ENCODE results near the gene DLEC1.
A peak's percentile ranks its signal among the peaks of the same experiment; 100 is the strongest.

The DLEC1 gene, protein sequence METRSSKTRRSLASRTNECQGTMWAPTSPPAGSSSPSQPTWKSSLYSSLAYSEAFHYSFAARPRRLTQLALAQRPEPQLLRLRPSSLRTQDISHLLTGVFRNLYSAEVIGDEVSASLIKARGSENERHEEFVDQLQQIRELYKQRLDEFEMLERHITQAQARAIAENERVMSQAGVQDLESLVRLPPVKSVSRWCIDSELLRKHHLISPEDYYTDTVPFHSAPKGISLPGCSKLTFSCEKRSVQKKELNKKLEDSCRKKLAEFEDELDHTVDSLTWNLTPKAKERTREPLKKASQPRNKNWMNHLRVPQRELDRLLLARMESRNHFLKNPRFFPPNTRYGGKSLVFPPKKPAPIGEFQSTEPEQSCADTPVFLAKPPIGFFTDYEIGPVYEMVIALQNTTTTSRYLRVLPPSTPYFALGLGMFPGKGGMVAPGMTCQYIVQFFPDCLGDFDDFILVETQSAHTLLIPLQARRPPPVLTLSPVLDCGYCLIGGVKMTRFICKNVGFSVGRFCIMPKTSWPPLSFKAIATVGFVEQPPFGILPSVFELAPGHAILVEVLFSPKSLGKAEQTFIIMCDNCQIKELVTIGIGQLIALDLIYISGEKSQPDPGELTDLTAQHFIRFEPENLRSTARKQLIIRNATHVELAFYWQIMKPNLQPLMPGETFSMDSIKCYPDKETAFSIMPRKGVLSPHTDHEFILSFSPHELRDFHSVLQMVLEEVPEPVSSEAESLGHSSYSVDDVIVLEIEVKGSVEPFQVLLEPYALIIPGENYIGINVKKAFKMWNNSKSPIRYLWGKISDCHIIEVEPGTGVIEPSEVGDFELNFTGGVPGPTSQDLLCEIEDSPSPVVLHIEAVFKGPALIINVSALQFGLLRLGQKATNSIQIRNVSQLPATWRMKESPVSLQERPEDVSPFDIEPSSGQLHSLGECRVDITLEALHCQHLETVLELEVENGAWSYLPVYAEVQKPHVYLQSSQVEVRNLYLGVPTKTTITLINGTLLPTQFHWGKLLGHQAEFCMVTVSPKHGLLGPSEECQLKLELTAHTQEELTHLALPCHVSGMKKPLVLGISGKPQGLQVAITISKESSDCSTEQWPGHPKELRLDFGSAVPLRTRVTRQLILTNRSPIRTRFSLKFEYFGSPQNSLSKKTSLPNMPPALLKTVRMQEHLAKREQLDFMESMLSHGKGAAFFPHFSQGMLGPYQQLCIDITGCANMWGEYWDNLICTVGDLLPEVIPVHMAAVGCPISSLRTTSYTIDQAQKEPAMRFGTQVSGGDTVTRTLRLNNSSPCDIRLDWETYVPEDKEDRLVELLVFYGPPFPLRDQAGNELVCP (N-terminal part only)

DNA sequence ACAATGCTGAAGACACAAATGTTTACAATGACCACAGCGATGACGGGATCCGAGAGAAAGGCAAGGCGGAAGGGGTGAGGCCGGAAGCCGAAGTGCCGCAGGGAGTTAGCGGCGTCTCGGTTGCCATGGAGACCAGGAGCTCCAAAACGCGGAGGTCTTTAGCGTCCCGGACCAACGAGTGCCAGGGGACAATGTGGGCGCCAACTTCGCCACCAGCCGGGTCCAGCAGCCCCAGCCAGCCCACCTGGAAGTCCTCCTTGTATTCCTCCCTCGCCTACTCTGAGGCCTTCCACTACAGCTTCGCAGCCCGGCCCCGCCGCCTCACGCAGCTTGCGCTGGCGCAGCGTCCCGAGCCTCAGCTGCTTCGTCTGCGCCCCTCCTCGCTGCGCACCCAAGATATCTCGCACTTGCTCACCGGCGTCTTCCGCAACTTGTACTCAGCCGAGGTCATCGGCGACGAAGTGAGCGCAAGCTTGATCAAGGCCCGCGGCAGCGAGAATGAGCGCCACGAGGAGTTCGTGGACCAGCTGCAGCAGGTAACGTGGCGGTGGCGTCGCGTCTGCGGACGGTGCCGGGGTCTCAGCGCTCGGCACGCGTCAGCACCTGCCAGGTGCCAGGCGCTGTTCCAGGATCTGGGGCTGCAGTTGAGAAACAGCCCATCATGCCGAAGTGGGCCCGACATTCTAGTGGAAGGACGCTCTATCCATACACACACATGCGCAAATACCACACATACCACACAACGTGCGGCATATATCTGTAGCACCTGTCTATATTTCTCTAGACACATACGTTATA lies at the start of gene DLEC1:
Gene DLEC1 (plus strand): TSS at position 108 of the 798 bp plus-strand sequence. CDS start 18 bp downstream, at position 126.
- no peak for DNase-seq (ENCODE audit: low read depth)
- in situ Hi-C loops (cut with HindIII; ENCODE audit: low sequenced_read_pairs): no loop called here
- TF ChIP-seq, protein P1, sequence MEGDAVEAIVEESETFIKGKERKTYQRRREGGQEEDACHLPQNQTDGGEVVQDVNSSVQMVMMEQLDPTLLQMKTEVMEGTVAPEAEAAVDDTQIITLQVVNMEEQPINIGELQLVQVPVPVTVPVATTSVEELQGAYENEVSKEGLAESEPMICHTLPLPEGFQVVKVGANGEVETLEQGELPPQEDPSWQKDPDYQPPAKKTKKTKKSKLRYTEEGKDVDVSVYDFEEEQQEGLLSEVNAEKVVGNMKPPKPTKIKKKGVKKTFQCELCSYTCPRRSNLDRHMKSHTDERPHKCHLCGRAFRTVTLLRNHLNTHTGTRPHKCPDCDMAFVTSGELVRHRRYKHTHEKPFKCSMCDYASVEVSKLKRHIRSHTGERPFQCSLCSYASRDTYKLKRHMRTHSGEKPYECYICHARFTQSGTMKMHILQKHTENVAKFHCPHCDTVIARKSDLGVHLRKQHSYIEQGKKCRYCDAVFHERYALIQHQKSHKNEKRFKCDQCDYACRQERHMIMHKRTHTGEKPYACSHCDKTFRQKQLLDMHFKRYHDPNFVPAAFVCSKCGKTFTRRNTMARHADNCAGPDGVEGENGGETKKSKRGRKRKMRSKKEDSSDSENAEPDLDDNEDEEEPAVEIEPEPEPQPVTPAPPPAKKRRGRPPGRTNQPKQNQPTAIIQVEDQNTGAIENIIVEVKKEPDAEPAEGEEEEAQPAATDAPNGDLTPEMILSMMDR (IDR thresholded peaks at IDR 0.05; ENCODE audit: low read depth, low read length, missing control alignments): no peak
- peak within 1 kb of the TSS; percentile 37 for H3K4me3 ChIP-seq (ENCODE audit: low read depth, low read length)

DNA sequence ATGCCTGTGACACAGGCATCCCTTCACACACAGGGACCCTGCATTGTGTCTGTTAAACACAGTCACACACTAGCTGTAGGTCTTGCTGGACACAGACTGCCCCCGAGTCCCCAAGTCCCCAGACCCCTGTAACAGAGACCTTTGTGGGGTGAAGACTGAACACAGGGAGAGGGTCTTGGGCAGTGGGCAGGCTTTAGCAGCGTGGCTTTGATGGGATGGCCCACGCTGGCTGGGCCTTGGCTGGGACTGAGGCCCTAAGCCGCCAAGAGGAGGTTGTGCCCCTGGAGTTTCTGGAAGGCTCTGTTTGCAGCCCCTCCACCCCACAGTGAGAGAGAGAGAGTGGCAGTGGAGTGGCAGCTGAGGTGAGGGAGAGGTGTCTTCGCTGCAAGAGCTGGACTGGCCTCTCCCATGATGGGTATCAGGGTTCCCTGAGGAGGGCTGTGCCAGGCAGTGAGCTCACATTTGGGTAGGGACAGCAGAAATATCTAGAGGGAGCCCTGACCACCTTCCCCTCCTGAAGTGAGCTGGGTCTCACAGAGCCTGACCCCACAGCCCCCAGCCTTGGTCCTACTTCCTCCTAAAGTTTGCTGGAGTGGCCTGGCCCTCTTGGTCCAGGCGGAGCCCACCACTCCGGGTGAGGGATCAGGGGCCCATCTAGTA lies 49.1 kb upstream of the DLEC1 start:
- TF ChIP-seq, protein P1 (IDR thresholded peaks at IDR 0.05; ENCODE audit: low read depth, low read length, missing control alignments): no peak
- in situ Hi-C loops (cut with HindIII; ENCODE audit: low sequenced_read_pairs): no loop called here
- DNase-seq (ENCODE audit: low read depth): no peak
- no peak overlapping the region for H3K4me3 ChIP-seq (ENCODE audit: low read depth, low read length)

DNA sequence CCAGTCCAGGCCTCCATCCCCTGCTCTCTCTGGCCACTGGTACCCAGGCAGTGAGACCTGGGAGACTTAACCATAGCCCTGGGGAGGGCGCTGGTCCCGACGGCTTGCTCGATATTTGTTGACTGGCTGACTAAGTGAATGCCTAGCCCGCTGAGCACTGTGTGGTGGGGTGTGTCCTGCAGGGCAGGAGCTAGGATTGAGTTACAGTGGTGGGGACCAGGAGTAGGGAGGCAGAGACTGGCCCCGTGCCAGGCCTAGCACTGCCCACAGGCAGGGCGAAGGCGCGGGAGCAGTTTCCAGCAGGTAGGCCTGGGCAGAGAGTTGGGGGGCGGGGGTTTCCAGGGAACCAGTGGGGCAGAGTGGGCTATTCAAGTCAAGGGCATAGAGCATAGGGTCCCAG lies 48.5 kb upstream of the DLEC1 start, which contains the start of gene VILL:
Gene VILL (plus strand): TSS at position 260 of the 400 bp plus-strand sequence. CDS start 2,887 bp downstream, outside the sequence.
- no peak for DNase-seq (ENCODE audit: low read depth)
- H3K4me3 ChIP-seq (ENCODE audit: low read depth, low read length): no peak within 1 kb of the TSS
- in situ Hi-C loops (cut with HindIII; ENCODE audit: low sequenced_read_pairs): no loop called here
- TF ChIP-seq, protein P1 (IDR thresholded peaks at IDR 0.05; ENCODE audit: low read depth, low read length, missing control alignments): no peak

DNA sequence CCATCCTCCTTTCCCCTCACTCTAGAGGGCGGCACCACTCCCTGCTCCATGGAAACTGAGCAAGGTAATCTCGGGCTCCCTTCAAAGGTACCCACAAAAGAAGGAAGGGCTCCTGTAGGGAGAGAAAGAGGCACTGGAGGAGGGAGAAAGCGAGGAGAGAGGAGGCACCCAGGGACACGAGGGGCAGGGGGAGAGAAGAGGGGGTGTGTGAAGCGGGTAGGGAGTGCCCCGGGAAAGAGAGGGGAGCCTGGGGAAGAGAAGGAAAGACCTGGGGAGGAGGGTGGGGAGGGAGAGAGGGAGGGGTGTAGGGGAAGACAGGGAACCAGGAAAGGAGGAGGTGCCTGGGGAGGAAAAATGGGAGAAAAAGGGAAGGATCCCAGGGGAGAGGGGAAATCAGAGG lies 47.9 kb upstream of the DLEC1 start:
- no peak overlapping the region for H3K4me3 ChIP-seq (ENCODE audit: low read depth, low read length)
- in situ Hi-C loops (cut with HindIII; ENCODE audit: low sequenced_read_pairs): no loop called here
- TF ChIP-seq, protein P1 (IDR thresholded peaks at IDR 0.05; ENCODE audit: low read depth, low read length, missing control alignments): no peak
- no peak for DNase-seq (ENCODE audit: low read depth)

DNA sequence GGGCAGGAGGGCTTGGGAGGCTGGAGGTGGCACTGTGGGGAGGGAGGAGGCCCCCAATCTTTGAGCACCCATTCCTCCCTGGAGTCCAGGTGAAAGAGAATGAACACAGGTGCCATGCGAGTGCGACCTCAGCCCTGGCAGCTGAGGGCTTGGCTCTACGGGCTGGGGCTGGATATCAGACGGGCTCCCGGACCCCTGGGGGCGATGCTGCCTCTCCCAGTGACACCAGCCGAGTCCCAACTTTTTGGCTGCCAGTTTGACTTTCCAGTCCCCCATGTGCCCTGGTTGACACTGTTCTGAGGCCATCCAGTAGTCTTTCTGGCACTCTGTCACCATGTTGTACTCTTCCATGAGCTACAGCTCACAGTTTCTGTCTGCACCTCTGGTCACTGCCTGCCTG lies 47.2 kb upstream of the DLEC1 start:
- no peak for DNase-seq (ENCODE audit: low read depth)
- TF ChIP-seq, protein P1 (IDR thresholded peaks at IDR 0.05; ENCODE audit: low read depth, low read length, missing control alignments): no peak
- H3K4me3 ChIP-seq (ENCODE audit: low read depth, low read length): no peak overlapping the region
- in situ Hi-C loops (cut with HindIII; ENCODE audit: low sequenced_read_pairs): no loop called here
